Measurements from ENCODE around the gene IKZF1.

- TF ChIP-seq EZH2 (IDR thresholded peaks at IDR 0.05): no peak
- TF ChIP-seq POLR2AphosphoS5 (IDR thresholded peaks at IDR 0.05; ENCODE audit: borderline replicate concordance, low read depth, low read length): no peak
- TF ChIP-seq FOXP2 (optimal IDR thresholded peaks at IDR 0.05; ENCODE audit: control extremely low read depth, extremely low read length, insufficient read depth): no peak
Observed at GRCh38 chr7:50346545-50347497, 42.3 kb downstream of the IKZF1 start.
